GM19099 (cell line): ENCODE measurements around the gene KNSTRN.

ENCODE experiments used
- POLR2A ChIP-seq: IDR thresholded peaks from 3 replicates; pipeline ENCODE4 v1.6.1; 2011; ENCODE audit warnings: low read depth; ENCODE audit not compliant: insufficient read length; ENCODE audit errors: extremely low read depth

The KNSTRN gene

DNA sequence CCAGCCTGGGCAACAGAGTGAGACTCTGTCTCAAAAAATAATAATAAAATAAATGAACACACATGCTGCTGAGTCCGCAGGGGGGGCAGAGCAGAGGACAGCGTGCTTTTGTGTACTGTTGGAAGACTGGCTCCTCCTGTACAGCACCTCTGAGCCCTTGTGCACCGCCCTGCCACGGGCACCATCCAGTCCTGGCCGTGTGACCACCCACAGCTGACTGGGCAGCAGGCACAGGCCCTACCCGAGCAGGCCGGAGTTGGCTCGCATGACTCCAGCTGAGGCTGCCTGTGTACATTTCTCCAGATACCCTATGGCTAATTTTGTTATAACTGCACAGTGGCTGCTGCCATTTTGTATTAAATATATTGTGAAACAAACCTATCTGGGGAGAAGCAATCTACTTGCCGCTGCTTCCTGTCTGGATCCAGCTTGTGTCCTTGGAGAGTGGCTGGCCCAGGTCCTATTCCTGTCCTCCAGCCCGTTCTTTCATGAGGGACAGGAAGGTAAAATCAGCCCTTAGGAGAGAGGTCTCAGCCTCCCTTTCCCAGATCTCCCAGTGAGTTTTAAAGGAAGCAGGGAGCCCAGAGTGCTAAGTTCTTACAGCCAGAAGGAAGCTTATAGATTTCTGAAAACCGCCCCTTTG, 37.7 kb downstream of the KNSTRN start:
- TF ChIP-seq POLR2A = no peak

DNA sequence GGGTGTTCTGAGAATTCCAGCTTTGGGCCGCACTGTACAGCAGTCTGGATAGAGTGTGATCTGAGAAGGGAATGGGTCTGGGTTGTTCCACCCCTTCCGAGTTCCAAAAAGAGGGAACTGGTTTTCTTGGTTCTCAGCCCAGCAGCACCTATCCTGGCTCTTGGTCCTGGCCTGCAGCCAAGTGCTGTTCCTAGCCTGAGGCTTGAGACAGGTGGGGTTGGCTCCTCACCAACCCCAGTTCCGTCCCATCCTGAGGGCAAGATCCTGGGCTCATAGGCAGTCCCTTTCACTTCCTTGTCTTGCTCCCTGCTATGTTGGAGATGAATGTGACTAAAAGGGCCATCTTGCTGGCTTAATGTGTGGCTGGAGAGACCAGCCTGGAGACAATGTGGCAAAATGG, 38.3 kb downstream of the KNSTRN start:
- no peak for TF ChIP-seq POLR2A

DNA sequence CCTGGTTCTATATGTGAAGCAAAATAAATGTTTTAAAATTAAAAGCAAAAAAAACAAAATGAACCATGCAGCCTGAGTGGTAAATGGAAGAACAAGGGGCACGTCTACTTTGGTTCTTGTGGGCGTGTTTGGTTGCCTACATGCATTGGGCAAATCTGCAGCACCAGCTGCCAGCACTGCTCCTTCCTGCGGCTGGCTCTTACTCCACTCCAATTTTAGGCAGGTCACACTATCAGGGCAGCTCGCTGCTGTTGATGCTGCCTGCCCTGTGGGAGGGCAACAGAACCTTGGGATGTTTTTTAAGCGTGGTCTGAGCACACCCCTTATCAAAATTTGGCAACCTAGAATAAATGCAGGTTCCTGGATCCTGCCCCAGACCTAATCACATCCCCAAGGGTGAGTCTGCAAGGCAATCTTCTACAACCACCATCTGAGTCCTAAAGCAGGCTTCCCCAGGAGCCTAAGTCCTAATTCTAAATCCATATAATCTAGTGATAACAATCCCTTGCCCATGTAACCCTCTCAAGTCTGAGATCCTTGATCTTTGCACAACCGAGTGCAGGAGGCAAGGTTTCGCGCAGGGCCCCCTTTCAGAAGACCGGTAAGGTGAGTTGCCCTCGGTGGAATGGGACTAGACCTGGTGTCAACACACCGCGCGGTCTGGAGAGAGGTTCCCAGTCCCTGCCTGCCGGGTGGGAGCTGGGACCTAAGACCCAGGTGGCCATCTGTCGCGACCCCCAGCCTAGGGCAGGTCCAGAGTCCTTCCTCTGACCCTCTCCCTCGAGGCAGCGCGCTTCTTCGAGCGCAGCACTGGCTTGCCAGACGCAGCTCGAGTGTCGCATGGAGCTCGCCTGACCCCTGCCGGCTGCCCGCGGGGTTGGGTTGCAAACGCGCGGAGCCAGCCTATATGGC, 39.0 kb downstream of the KNSTRN start:
- no peak for TF ChIP-seq POLR2A

DNA sequence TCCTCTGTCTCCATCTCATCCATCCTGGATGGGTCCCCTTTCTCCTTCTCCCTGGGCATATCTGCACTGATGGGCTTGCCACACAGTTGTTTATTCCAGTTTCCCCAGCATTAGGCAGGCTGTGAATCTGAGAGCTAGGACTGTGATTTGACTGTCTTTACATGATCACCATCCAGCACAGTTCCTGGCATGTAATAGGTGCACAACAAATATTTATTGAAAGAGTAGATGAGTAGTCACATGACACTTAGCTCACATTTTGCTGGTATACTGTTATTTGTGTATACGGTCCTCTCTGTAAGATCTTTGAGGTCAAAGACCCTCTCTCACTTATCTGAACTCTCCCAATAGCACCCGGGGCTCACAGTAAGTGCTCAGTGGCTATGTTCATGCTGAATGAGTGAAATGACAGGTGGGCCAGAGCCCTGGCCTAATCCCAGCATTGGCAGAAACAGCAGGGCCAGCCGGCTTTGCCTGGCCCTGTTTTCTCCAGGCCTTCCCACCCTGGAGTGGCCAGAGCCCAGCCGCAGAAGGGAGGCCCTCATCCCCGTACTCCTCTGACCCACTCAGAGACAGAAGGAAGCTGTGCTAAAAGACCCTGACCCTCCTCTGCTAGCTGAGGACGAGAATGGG, 42.1 kb downstream of the KNSTRN start:
- no peak for TF ChIP-seq POLR2A

DNA sequence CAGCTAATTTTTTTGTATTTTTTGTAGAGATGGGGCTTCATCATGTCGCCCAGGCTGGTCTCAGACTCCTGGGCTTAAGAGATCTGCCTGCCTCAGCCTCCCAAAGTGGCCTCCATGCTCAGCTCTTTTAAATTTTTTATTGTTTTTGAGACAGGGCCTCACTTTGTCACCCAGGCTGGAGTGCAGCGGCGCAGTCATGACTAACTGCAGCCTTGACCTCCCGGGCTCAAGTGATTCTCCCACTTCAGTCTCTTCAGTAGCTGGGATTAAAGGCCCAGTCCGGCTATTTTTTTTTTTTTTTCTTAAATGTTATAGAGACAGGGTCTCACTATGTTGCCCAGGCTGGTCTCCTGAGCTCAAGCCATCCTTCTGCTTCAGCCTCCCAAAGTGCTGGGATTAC, 43.2 kb downstream of the KNSTRN start:
- TF ChIP-seq POLR2A = no peak

DNA sequence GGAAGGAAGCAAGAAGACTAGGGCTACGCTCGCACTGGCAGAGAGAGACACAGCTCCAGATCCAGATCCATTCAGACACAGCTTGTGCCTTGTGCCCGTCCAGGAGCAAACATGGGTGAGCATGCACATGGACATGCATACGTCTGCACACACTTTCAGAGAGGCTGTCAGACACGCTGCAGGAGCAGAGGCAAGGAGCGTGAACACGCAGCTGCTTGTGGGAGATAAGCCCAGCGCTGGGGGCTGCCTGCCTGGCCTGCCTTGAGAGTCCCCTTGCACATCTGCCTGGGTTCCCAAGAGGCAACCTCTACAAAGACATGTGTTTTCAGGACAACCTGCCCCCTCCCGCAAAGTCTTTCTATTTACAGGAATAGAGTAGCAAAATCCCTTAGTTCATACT, 44.7 kb downstream of the KNSTRN start:
- TF ChIP-seq POLR2A = no peak

DNA sequence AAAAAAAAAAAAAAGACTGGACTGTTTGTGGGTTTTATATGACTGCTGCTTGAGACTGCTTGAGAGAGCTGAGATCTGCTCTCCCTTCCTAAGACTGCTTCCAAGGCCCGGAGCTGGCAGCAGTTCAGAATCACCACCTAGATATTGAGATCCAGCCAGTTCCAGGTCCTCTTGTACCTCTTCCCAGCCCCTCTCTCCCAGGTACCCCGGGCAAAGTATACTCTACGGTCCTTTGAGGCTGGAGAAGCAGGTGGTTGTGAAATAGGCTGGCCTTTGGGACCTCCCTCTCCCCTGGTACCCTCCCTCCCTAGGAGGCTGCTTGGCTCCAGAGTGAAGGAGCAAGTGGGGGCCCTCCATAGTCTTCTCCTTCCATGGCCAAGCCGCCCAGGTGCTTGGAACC, 45.7 kb downstream of the KNSTRN start:
- no peak for TF ChIP-seq POLR2A

DNA sequence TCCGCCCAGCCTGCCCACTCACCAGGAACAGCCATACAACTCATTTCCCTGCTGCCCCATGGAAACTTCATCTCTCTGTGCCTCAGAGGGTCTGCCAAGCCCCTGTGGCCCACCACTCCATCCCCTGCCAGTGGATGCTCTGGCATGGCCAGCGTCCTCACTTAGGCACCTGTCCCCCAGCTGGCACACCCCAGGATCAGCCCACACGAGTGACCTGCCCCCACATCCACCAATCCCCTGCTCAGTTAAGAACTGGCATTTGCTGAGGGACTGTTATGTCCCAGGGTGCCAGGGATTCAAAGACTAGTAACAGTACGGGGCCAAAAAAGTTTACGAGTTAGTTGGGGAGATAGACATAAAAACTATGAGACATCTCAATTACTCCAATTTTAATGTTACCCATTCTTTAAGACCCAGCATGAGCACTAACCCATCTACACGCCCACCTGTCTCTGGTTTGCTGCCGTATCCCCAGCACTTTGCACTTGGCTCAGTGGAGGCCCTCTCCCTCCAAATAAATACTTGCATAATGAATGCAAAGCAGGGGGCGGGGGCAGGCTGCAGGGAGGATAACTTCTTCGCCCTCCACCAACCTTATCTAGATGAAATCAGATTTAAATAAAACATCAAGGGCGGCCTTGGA, 46.7 kb downstream of the KNSTRN start:
- no peak for TF ChIP-seq POLR2A

DNA sequence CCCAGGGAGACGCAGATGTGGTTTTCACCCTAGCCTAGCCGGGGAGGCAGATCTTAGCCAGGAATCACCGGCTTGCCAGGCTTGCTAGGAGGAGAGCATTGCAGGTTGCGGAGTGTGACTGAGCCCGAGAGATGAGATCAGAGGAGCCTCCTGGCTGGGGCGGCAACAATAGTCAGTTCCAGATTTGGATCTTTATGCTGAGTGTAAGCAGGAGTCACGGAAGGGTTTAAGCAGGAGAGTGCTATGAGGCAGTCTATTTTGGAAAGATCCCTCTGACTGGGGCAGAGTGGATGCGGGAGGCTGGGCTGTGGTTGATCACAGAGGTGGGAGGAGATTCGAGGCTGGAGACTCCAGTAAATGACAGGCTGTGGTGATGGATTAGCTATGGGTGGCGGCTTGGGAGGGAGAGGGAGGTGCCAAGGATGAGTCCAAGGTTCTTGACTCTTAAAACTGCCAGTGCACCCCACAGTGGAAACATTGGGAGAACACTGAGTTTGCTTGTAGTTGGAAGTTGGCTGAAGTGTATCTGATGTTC, 47.8 kb downstream of the KNSTRN start:
- no peak for TF ChIP-seq POLR2A

DNA sequence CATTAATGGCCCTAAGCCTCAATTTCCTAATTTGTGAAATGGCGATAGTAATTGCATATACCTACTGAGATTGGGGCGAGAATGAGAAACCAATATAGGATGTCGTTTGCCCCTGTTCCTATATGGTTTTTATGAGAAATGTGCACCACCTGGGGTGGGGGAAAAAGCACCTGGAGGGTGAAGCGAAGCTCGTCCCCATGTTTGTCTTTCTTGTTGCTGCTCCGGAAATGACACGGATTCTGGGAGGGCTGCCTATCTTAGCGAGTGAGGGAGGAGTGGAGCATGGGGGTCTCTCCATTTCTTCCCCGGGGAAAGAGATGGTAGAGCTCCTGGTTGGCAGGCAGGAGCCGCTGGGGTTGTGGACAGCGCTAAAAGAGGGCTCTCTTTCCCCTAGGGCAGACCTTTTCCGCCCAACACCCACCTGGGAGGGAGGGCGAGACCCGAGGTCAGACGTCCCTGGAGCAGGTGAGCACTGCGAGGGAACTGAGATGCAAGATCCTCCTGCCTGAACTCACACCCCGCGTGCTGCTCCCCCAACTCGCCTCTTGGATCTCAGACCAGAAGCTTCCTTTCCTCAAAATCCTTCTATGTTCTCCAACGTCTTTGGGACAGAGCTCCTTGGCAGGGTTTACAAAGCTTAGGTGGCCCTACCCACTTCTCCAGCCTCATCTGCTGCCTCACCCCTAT, 52.6 kb downstream of the KNSTRN start:
- no peak for TF ChIP-seq POLR2A

DNA sequence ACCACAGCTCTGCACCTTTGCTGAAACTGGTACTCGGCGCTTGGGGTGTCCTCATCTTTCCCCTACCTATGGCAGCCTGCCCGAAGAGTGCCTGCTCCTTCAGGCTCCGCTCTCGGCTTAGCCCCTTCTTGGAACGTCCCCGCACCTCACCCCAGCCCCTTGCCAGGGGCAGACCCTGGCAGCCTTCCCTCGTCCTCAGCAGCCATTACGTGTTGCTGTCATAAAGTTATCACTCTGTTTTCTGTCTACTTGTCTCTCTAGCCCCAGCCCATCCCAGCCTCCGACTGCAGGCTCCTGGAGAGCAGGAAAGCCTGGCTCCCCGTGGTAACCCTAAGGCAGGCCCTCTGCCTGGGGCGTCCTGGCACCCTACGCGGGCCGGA, 53.2 kb downstream of the KNSTRN start:
- TF ChIP-seq POLR2A = no peak

DNA sequence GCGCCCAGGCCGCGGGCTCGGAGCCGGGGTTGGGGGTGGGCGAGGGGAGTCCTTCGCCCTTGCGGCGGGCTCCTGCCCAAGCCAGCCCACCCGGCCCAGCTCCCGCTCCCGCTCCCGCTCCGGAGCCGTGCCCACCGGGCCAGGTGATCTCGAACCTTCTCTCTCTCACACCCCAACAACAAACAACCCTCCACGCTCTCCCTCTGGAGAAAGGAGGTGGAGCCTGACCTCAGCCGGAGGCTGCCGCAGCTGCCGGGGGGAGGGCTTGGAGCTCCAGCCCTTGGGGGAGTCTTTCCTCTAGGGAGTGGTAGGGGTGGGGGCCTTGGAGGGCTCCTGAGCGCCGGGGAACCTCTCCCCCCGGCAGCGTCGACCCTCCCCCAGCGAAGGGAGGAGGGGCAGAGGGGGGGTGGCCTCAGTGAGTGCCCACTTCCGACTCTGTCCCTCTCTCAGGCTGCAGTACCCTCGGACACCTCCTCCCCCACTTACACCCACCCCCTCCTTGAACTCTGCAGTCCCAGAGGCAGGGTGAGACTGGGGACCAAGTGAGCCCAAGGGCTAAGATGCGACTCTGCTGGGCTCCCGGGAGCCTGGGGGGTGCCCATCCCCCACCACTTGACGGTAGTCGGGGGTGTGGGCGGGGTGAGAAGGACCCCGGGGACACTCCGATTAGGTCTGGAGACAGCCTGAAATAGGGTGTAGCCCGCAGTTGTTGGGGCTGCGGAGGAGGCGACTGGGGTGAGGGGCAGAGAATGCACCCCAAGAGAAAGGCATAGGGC, 53.8 kb downstream of the KNSTRN start:
- no peak for TF ChIP-seq POLR2A

DNA sequence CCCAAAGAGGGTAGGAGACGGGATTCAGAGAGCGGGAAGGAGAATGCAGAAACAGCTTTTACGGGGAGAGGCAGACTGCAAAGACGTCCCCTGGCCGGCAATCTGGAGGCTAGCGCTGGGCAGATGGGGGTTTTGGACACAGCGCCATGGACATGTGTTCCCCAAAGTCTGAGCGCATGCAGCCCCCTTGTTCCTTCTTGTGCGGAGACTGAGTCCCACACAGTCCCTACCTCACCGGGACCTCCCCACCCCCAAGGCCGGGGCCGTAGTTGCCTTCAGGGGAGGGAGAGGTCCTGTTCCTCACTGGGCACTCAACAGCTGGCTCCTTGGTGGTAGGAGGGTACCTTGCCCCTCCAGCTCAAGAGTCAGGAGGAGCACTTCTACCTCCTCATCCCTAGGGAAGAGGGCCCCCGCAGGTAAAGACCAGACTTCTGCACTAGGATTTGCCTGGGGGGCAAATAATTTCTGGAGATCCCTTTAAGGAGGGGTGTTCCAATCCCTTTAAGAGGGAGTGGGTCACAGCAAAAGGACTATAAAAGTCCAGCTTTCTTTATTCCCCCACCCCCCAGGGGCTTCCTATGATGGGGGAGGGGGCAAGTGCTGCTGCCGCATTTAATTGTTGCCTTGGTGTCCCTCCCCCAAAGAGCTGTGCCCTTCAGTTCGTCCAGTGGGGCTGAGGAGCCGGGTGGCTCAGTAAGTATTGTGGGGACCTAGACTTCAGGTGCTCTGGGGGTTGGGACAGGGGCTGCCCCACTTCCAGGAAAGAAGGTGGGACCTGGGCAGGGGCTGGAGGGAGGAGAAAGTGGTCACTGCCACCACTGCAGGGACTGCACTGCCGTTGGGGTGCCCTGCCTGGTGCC, 54.6 kb downstream of the KNSTRN start:
- no peak for TF ChIP-seq POLR2A
